GM04503 (cell line): ENCODE measurements around the gene ABCB4.

Source experiments
- DNase-seq: peaks from one replicate; pipeline ENCODE4 v3.0.0-alpha.2; 2012; ENCODE audit warnings: low read depth

Gene ABCB4

GRCh38 chr7:87420173-87420572, 55.3 kb downstream of the ABCB4 start:
- DNase-seq, result no peak

- DNase-seq, result no peak
Measured at GRCh38 chr7:87416682-87417587, 58.5 kb downstream of the ABCB4 start.

- no peak for DNase-seq
Measured at GRCh38 chr7:87414794-87415188, 60.7 kb downstream of the ABCB4 start.

- peak; percentile 39 for DNase-seq
Measured at GRCh38 chr7:87413951-87414793, 61.3 kb downstream of the ABCB4 start.

GRCh38 chr7:87413029-87413428, 62.5 kb downstream of the ABCB4 start:
- DNase-seq, result no peak

GRCh38 chr7:87411186-87411585, 64.3 kb downstream of the ABCB4 start:
- DNase-seq, result peak; percentile 22

GRCh38 chr7:87404674-87405073, 70.8 kb downstream of the ABCB4 start:
- no peak for DNase-seq

- peak; percentile 58 for DNase-seq
Measured at GRCh38 chr7:87398446-87398845, 77.0 kb downstream of the ABCB4 start.

- no peak for DNase-seq
Measured at GRCh38 chr7:87395442-87396020, 79.9 kb downstream of the ABCB4 start.

- DNase-seq, result no peak
Measured at GRCh38 chr7:87391020-87391701, 84.3 kb downstream of the ABCB4 start.

GRCh38 chr7:87380905-87381304, 94.6 kb downstream of the ABCB4 start:
- no peak for DNase-seq

- no peak for DNase-seq
Measured at GRCh38 chr7:87375662-87376435, 99.6 kb downstream of the ABCB4 start.

GRCh38 chr7:87370660-87371180, 104.8 kb downstream of the ABCB4 start:
- no peak for DNase-seq

- DNase-seq, result no peak
Measured at GRCh38 chr7:87369216-87369615, 106.3 kb downstream of the ABCB4 start.

- no peak for DNase-seq
Measured at GRCh38 chr7:87364246-87364645, 111.2 kb downstream of the ABCB4 start.

- no peak for DNase-seq
Measured at GRCh38 chr7:87363342-87363741, 112.1 kb downstream of the ABCB4 start.

- DNase-seq, result no peak
Measured at GRCh38 chr7:87361320-87361719, 114.2 kb downstream of the ABCB4 start.

GRCh38 chr7:87359366-87359765, 116.1 kb downstream of the ABCB4 start:
- DNase-seq, result peak; percentile 27

GRCh38 chr7:87356448-87356847, 119.0 kb downstream of the ABCB4 start:
- no peak for DNase-seq

- DNase-seq, result no peak
Measured at GRCh38 chr7:87354749-87355148, 120.7 kb downstream of the ABCB4 start.
